HG03196 (cell line): ENCODE measurements around the gene HS3ST6.
"Not testable (repeated sequence)": the region's sequence is repeated elsewhere in the genome, so short reads cannot be mapped to it uniquely, and the experiment has no call there.

Experiments
- ATAC-seq: cut with Tn5 transposase; IDR thresholded peaks from one replicate; pipeline ENCODE4 v1.9.1; 2021; ENCODE audit not compliant: unreplicated experiment

The HS3ST6 gene

GRCh38 chr16:1884155-1884760 lies 34.0 kb downstream of the HS3ST6 start:
- ATAC-seq = no peak

GRCh38 chr16:1881172-1881571 lies 37.0 kb downstream of the HS3ST6 start:
- ATAC-seq = not testable (repeated sequence)

GRCh38 chr16:1879477-1879876 lies 38.7 kb downstream of the HS3ST6 start:
- ATAC-seq = no peak

GRCh38 chr16:1878256-1878655 lies 40.0 kb downstream of the HS3ST6 start:
- no peak for ATAC-seq

GRCh38 chr16:1877804-1878203 lies 40.4 kb downstream of the HS3ST6 start:
- no peak for ATAC-seq

- ATAC-seq = no peak
Measured at GRCh38 chr16:1877089-1877488, 41.1 kb downstream of the HS3ST6 start.

GRCh38 chr16:1876468-1876867 lies 41.7 kb downstream of the HS3ST6 start:
- no peak for ATAC-seq

GRCh38 chr16:1876066-1876465 lies 42.1 kb downstream of the HS3ST6 start:
- ATAC-seq = not testable (repeated sequence)

GRCh38 chr16:1874854-1875253 lies 43.4 kb downstream of the HS3ST6 start:
- ATAC-seq = no peak

GRCh38 chr16:1871974-1872635 lies 46.1 kb downstream of the HS3ST6 start, which contains the start of gene MEIOB:
TSS of gene MEIOB (minus strand) at chr16:1872164. CDS start at chr16:1868175, 3,989 bp downstream.
- ATAC-seq = no peak

- ATAC-seq = no peak
Measured at GRCh38 chr16:1870365-1871082, 47.7 kb downstream of the HS3ST6 start.

GRCh38 chr16:1865902-1866690 lies 52.1 kb downstream of the HS3ST6 start:
- ATAC-seq = no peak

GRCh38 chr16:1863681-1864460 lies 54.3 kb downstream of the HS3ST6 start:
- ATAC-seq = no peak

- no peak for ATAC-seq
Measured at GRCh38 chr16:1862394-1862793, 55.8 kb downstream of the HS3ST6 start.

GRCh38 chr16:1861730-1862129 lies 56.5 kb downstream of the HS3ST6 start:
- ATAC-seq = no peak
